DMS 273 (cell line): ENCODE results near the gene CDC42BPA.
"Not testable (repeated sequence)": the region's sequence is repeated elsewhere in the genome, so short reads cannot be mapped to it uniquely, and the experiment has no call there.

ENCODE experiments used
- DNase-seq: peaks from one replicate; lab custom pipeline; 2025; ENCODE audit not compliant: unreplicated experiment; lab: John Stamatoyannopoulos, UW

CDC42BPA gene

DNA sequence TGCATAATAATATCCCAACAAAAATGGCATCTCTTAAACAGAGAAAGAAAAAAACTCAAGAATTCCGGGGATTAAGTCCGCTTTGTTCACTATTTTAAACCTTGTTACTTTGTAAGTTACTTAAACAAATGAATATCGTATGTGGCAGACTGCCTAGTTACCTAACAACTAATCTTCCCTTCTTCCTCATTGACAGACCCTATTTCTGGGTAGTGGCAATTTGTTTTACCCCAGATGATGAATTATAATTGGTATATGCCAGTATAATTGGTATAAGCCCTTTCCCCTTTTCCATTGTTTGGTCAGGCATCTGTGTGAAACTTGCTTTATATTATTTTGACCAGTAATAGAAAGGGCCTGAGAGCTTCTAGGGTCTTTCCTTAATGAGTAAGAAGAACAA lies 52.4 kb downstream of the CDC42BPA start:
- no peak for DNase-seq

DNA sequence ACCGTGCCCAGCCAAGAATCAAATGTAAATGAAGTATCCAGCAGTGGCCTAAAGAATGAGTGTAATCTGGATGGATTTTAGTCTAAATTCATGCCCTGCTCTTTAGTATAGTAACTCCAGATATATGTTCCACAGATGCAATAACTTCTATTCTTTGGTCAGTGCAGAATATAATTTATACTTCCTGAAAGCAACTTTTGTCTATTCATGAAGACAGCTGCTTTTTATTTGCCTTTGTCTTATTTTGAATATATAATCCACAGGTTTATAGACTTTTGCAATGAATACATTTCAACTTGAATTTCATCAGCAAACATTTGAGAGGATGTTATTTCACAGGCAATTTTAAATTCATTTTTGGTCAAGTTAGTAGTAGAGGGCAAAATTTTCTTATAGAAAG lies 54.4 kb downstream of the CDC42BPA start:
- DNase-seq: no peak

DNA sequence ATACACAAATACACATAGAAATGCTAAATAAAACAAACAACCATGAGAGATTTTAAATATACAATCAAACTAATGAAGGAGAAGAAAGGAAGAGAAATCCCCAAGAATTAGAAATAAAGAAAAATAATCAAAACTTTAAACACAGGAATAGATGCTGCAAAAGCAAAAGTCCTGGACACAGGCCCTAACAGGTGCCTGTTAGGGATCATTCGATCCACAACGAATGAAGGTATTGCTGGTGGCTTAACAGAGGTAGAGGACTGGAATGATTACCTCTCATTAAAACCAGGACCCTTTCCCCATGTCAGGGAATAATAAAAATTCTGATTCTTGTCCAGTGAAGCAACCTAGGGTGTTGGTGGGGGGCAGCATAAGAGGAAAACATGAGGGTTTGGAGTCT lies 56.8 kb downstream of the CDC42BPA start:
- DNase-seq: no peak

DNA sequence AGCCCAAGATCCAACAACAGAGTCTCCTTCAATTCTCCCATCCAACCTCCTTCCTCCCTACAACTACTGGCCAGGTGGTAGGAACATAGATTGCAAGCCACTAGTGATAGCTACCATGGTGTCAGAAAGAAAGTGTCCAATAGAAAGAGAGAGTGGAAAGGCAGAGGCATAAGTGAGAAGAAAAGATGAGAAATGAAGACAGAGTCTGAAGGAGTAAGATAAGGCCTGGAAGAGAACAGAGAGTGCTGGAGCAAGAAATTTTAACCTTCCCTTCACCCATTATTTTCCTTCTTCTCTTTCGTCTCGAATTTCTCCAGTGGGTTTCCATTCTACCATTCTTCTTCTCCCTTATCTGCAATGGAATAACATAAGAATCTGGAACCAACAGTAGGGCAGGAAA lies 57.9 kb downstream of the CDC42BPA start:
- DNase-seq: no peak

DNA sequence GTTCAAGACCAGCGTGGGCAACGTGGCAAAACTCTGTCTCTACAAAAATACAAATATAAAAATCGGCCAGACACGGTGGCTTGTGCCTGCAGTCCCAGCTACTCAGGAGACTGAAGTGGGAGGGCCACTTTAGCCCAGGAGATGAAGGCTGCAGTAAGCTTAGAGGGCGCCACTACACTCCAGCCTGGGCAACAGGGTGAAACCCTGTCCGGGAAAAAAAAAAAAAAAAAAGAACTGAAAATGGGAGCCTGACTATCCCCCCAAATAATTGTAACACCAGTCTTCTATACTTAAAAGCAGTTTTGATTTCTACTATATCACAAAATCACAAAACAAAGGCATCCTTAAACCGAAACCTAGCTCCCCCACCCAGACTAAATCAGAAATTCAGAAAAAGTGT lies 60.3 kb downstream of the CDC42BPA start:
- DNase-seq: no peak

DNA sequence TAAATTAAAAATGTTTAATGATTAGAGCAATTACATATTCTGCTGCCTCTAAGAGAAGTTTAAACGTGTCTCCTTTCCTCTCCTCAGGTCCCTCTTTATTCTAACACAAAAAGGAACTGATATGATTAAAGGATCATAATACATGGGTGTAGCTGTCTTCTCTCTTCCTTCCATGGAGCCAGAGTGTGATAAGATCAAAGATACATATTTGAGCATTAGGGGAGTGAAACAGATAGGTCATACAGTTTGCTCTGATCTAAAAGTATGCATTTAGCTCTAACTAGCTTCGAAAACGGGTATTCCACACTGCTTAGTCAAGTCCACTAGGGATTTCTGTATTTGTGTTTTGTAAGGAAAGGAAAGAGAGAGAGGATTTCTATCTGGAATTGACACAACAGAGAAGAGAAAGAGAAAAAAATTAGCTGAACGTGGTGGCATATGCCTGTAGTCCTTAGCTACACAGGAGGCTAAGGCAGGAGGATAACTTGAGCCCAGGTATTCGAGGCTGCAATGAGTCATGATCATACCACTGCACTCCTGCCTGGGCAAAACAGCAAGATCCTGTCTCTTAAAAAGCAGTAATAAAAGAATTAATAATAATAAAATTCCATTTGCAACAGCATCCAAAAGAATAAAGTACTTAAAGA lies 63.1 kb downstream of the CDC42BPA start:
- no peak for DNase-seq

DNA sequence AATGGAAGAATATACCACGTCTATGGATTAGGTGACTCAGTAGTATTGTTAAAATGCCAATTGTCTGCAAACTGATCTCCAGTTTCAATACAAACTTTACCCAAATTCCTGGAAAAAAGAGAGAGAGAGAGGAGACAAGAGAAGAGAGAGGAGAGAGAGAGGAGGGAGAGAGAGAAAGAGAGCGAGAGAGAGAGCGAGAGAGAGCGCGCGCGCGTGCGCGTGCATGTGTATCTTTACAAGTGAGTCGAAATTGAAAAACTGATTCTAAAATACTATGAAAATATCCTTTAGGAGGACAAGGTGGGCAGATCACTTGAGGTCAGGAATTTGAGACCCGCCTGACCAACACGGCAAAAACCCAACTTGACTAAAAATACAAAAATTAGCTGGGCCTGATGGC lies 65.2 kb downstream of the CDC42BPA start:
- no peak for DNase-seq

DNA sequence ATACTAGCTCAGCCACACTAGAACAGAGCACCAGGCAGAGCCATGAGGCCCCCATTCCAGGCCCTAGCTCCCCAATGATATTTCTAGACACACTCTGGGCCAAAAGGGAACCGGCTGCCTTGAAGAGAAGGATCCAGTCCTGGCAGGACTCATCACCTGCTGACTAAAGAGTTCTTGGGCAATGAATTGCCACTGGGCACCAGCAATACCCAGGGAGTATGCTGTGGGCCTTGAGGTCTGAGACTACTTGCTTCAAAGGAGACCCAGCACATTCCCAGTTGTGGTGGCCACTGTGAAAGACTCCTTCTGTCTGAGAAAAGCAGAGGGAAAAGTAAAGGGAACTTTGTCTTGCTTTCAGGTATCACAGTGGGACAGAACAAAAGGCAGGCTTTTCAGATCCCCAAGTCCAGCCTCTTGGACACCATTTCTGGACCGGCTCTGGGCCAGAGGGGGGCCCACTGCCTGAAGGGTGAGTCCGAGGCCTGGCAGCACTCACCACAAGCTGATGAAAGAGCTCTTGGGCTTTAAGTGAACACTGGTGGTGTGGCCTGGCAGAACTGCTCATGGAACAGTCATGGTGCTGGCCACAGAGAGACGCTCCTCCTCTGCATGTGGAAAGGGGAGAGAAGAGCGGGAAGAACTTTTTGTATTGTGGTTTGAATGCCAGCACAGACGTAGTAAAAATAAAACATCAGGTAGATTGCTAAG lies 72.5 kb downstream of the CDC42BPA start:
- no peak for DNase-seq

DNA sequence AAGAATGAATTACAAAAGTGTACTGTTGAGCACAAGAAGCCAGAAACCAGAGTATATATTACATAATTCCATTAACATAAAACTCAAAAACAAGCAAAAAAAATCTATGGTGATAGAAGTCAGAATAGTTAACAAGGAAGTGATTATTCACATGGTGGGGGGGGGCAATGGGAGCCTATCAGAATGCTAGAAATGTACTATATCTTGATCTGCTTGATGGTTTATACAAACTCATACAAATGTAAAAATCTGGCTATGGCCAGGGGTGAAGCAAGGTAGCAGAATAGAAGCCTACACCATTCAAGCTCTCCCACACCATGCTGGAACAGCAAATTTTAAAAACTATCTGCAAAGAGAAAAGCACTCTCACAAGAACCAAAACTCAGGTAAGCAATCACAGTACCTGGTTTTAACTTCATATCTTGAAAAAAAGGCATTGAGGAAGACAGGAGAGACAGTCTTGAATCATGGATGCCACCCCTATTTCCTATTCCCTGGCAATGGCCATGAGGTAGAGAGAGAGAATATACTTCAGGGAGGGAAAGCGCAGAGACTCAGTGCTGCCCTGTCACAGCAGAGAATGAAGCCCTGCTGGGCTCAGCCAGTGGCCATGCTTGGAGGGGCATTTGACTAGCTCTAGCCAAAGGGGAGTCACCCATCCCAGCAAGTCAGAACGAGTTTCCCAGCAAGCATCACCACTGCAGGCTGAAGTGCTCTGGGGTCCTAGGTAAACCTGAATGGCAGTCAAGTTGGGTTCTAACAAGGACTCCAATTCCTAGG lies 73.8 kb downstream of the CDC42BPA start:
- no peak for DNase-seq

DNA sequence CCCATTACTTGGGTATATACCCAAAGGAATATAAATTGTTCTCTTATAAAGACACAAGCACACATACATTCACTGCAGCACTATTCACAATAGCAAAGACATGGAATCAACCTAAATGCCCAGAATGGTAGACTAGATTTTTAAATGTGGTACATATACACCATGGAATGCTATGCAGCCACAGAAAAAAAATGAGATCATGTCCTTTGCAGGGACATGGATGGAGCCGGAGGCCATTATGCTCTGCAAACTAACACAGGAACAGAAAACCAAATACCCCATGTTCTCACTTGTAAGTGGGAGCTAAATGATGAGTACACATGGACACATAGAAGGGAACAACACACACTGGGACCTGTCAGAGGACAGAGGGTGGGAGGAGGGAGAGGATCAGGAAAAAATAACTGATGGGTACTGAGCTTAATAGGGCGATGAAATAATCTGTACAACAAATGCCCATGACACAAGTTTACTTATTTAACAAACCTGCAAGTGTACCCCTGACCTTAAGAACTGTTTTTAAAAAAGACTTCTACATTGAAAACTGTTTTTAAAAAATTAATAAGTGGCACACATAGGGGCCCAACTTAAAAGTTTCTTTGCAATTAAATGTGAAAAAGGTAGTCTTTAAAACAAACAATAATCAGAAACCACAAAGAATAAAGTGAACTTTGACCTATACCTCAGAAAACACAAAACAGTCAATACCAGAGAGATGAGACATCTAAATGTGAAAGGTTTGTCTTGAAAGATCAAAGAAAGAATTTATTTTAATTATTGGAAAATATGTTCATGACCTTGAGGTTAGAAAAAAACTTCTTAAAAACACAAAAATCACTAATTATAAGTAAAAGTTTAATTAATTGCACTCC lies 75.2 kb downstream of the CDC42BPA start:
- DNase-seq: no peak

DNA sequence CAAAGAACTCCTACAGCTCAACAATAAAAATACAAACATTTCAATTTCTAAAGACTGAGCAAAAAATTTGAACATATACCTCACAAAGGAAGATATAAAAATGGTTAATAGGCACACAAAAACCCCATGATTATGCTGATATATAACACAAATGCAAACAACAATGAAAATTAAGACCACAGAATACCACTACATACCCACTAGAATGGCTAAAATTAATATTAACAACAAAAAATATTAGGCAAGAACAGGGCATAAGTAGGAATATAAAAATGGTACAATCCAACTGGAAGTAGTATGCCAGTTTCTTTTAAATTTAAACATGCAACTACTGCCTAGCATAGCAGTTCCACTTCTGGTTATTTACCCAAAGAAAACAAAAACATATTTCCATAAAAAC lies 77.3 kb downstream of the CDC42BPA start:
- no peak for DNase-seq

DNA sequence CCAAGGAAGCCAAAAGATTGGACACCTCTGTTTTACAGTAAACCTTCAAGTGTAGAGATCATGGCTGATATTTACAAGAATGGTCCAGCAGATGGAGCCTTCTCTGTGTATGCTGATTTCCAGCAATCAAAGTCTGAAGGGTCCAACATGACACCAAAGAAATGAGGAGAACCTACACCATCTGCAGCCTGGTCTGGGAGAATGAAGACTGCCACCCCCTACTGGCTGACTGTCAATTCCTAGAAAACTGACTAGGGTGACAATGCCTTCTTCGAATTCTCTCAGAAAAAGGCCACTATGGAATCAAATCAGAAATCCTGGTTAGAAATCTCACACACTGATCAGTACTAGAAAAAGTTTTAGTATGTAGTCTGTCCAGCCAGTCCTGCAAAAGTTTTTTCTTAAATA lies 83.3 kb downstream of the CDC42BPA start:
- peak; percentile 90 for DNase-seq

DNA sequence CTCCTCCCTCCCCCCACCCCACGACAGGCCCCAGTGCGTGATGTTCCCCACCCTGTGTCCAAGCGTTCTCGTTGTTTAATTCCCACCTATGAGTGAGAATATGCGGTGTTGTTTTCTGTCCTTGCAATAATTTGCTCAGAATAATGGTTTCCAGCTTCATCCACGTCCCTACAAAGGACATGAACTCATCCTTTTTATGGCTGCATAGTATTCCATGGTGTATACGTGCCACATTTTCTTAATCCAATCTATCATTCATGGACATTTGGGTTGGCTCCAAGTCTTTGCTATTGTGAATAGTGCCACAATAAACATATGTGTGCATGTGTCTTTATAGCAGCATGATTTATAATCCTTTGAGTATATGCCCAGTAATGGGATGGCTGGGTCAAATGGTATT lies 87.2 kb downstream of the CDC42BPA start:
- DNase-seq: not testable (repeated sequence)

DNA sequence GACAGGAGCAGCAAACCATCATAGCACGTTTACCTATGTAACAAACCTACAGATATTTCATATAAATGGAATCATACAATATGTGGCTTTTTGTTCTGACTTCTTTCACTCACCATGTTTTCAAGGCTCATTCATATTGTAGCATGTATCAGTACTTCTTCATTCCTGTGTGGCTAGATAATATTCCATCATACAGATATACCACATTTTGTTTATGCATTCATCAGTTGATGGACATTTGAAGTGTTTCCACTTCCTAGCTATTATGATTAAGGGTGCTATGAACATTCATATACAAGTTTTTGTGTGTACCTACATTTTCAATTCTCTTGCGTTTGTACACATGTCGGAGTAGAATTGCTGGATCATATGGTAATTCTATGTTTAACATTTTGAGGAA lies 90.1 kb downstream of the CDC42BPA start:
- DNase-seq: no peak

DNA sequence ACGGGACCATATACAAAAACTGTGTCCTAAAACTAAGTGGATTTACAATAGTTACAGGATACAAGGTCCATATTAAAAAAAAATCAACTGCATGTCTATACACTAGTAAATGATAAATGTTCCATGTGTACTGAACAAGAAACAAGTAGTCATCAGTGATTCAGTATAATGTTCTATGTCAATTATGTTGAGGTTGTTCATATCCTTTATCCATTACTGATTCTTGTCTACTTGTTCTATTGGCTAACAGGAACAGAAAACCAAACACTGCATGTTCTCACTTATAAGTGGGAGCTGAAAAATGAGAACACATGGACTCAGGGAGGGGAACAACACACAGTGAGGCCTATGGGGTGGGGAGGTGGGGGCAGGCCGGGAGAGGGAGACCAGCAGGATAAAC lies 90.5 kb downstream of the CDC42BPA start:
- DNase-seq: no peak

DNA sequence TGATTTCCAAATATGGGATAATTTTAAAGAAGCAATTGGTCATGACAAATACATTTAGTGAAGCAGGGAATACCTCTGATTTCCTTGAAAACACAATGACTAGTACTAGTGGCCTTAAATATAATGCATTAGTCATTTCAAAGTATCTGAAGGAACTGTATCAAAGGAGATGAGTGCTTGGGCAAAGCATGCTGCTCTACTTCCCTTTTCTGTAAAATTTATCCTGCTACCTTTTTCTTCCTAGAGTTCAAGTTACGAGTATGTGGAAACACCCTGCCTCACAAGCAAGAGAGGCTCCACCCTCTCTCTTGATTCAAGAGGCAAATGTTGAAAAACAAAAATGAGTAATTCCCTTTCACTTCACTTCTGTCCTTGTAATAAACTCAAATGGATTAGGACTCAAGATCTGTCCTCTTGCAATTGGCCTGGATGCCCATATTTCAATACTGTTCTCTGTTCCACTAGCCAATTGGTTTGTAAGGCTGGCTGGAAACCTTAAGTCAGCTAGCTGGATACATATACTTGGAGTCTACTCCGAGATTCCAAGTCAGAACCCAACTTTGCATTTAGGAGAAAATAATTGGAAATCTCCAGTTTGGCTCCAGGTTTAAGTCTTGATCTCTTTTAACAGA lies 92.5 kb downstream of the CDC42BPA start:
- no peak for DNase-seq

DNA sequence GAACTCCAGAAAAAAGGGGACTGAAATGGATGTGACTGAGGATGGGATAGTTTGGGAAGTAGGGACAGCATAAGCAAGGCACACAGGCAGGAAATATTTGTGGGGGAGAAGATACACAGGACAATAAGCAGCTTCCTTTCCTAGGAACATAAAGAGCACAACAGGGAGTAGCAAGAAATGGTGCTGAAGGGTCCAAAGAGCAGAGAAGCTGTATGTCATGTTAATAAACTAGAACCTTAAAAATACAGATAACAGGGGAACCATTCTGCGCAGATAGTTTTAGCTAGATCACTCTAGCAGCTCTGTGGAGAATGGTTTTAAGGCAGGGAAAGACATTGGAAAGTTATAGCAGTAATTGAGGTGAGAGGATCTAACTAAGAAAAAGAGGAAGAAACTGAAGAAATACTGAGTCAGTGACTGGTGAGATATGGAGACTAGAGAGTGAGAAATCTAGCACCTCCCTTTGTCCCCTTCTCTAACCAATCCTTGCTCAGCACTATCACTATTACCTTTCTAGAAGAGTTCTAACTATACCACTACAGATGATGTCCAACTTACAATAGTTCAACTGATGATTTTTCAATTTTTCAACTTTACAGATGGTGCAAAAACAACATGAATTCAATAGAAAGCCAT lies 95.0 kb downstream of the CDC42BPA start:
- no peak for DNase-seq

DNA sequence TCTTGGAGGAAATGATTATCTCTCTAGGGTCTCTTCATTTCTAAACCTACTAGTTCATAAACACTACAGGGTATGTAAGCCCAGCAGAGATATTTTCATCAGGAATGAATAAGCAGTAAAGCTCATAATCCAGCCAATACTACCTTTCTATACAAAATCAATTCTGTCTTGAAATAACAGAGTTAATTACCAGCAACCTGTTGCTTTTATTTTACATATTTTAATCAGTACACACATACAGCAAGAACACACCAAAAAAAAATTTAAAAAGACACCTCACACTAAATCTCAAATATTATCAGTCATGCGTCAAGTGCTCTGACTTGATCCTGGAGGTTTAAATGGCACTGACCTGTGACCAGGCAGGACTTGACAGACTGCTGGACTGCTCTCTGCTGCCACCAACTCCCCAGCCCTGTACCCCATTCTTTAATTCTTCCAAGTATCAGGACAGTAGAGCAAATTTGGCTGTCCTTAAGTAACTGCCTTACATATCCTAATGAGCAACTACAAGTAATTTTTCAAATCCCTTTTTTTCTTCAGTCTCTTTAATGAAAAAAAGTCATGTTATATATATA lies 98.5 kb downstream of the CDC42BPA start:
- no peak for DNase-seq

DNA sequence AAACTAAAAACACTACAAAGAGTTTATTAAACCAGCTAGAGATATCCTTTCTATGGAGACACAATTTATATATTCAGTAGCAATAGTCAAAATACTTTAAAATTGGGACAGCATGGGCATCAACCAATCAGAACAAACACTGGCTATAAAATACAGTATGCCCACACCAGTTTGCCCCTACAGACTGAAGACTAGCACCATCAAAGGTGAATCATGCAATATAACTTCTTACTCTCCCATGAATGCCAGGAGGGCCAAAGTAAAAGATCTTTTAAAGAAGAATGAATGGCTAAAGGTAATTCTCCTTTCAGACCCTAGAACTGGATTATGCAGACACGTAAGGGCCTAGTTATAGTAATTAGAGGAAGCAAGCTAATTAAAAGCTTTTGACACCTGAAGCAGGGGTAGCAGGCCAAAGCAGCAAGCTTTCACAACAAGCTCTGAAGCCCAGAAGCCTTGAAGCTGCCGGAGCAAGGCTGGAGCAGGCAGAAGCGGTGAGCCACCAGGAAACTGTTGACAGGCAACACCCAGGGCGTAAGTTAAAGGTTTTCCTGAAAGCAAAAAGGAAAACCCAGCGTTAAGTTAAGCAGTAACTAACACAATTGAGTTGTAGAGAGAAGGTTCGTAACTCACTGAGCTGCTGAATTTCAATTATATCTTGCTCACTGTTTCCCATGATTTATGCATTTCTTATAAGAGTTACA lies 99.3 kb downstream of the CDC42BPA start:
- DNase-seq: no peak
